HG03103 (cell line): Measurements from ENCODE around the gene INA.

Experiments
- ATAC-seq: cut with Tn5 transposase; IDR thresholded peaks from one replicate; pipeline ENCODE4 v1.9.1; 2021; ENCODE audit warnings: low read depth; ENCODE audit not compliant: unreplicated experiment

INA gene

GRCh38 chr10:103265717-103266329 lies 11.1 kb upstream of the INA start:
- no peak for ATAC-seq

- ATAC-seq = no peak
These were observed 3.9 kb upstream of the INA start for GRCh38 chr10:103273041-103273441.

- ATAC-seq = no peak
These were observed 565 bp upstream of the INA start for GRCh38 chr10:103276251-103276895.

GRCh38 chr10:103277713-103278536 lies 987 bp downstream of the INA start:
- ATAC-seq = no peak

GRCh38 chr10:103278537-103278823 lies 1.5 kb downstream of the INA start:
- no peak for ATAC-seq

GRCh38 chr10:103278862-103279298 lies 1.9 kb downstream of the INA start:
- ATAC-seq = no peak

- no peak for ATAC-seq
These were observed 3.1 kb downstream of the INA start for GRCh38 chr10:103280031-103280430.

- no peak for ATAC-seq
These were observed 3.6 kb downstream of the INA start for GRCh38 chr10:103280506-103280905.

GRCh38 chr10:103281753-103282152 lies 4.8 kb downstream of the INA start:
- ATAC-seq = no peak

- no peak for ATAC-seq
These were observed 6.0 kb downstream of the INA start for GRCh38 chr10:103282961-103283360.

GRCh38 chr10:103284170-103284569 lies 7.2 kb downstream of the INA start:
- no peak for ATAC-seq

- no peak for ATAC-seq
These were observed 11.1 kb downstream of the INA start for GRCh38 chr10:103287992-103288391.

GRCh38 chr10:103291588-103291987 lies 14.7 kb downstream of the INA start:
- no peak for ATAC-seq

GRCh38 chr10:103295374-103296015 lies 18.6 kb downstream of the INA start:
- ATAC-seq = no peak

- no peak for ATAC-seq
These were observed 30.7 kb downstream of the INA start for GRCh38 chr10:103307594-103307993.

GRCh38 chr10:103310197-103310596 lies 33.3 kb downstream of the INA start:
- no peak for ATAC-seq

GRCh38 chr10:103316087-103316486 lies 39.1 kb downstream of the INA start:
- ATAC-seq = no peak

- no peak for ATAC-seq
These were observed 51.0 kb downstream of the INA start for GRCh38 chr10:103327906-103328305.

GRCh38 chr10:103333934-103334520 lies 57.1 kb downstream of the INA start:
- no peak for ATAC-seq

- ATAC-seq = no peak
These were observed 57.6 kb downstream of the INA start for GRCh38 chr10:103334567-103334966.

- ATAC-seq = no peak
These were observed 59.4 kb downstream of the INA start for GRCh38 chr10:103336370-103336769.
